HepG2 (cell line): ENCODE results near the gene TRAPPC5. TPM values are rescaled to one million over a fixed set of nuclear protein-coding genes. Genes with fewer than 3 reads are reported as not detected.
A peak's percentile ranks its signal among the peaks of the same experiment; 100 is the strongest.

Experiments used
- ELF3 ChIP-seq: IDR thresholded peaks from 2 replicates; pipeline ENCODE4 v1.6.1; 2016; ENCODE audit warnings: missing genetic modification reagents, missing compliant biosample characterization
- MAF1 ChIP-seq: sonication (generic); formaldehyde crosslinking; IDR thresholded peaks from 2 replicates; pipeline ENCODE4 v1.5.0; 2020; ENCODE audit warnings: missing genetic modification reagents, borderline replicate concordance
- MEIS2 ChIP-seq: sonication (generic); formaldehyde crosslinking; IDR thresholded peaks from 2 replicates; pipeline ENCODE4 v1.9.0; 2021; ENCODE audit warnings: mild to moderate bottlenecking, missing genetic modification reagents
- MYC ChIP-seq: sonication (generic); formaldehyde crosslinking; IDR thresholded peaks from 2 replicates; pipeline ENCODE4 v1.9.0; 2021; ENCODE audit warnings: missing genetic modification reagents, borderline replicate concordance
- PCBP2 ChIP-seq: fragments of 200-400 bp; formaldehyde crosslinking; optimal IDR thresholded peaks from 2 replicates; pipeline ENCODE3; 2018; ENCODE audit warnings: low read length, low read depth; ENCODE audit not compliant: poor library complexity, severe bottlenecking
- PPARG ChIP-seq: conservative IDR thresholded peaks from 2 replicates; pipeline ENCODE4 v1.6.1; 2016; ENCODE audit warnings: missing biosample characterization, missing genetic modification reagents
- ZNF446 ChIP-seq: sonication (generic); formaldehyde crosslinking; IDR thresholded peaks from 2 replicates; pipeline ENCODE4 v1.5.0; 2020; ENCODE audit warnings: mild to moderate bottlenecking, missing genetic modification reagents
- ZNF549 ChIP-seq: sonication (generic); formaldehyde crosslinking; IDR thresholded peaks from 2 replicates; pipeline ENCODE4 v1.5.0; 2020; ENCODE audit warnings: missing genetic modification reagents
- polyA plus RNA-seq, 8 experiments: library from polyadenylated mRNA; depleted of rRNA in 3 of 8; stranded (reverse) in 7 of 8; unstranded in 1 of 8; fragments of >200 nt; fragmentation: Illumina TruSeq in 4 of 8; extraction: Trizol in 4 of 8; gene quantifications; 2 replicates each; pipeline versions ENCODE4 v1.2.1 to v1.2.3, GENCODE V29; 2011 to 2016; ENCODE audit warnings: low read depth in 4 of 8, missing spikeins in 1 of 8, mixed read lengths in 1 of 8; ENCODE audit not compliant: insufficient read depth in 1 of 8
- total RNA-seq, 5 experiments: library from RNA; depleted of rRNA; stranded (reverse); fragments of >200 nt; fragmentation: Illumina TruSeq; extraction: Trizol; gene quantifications; 2 replicates each; pipeline ENCODE4 v1.2.3, GENCODE V29; 2016; ENCODE audit warnings: low read depth in 1 of 5
- TF ChIP-seq, protein P1 (sequence below): sonication (generic); formaldehyde crosslinking; conservative IDR thresholded peaks from 2 replicates; pipeline ENCODE4 v1.4.0; 2020; ENCODE audit warnings: missing genetic modification reagents
- TF ChIP-seq, protein P2 (sequence below): sonication (generic); formaldehyde crosslinking; IDR thresholded peaks from 2 replicates; pipeline ENCODE4 v1.8.0; 2022; ENCODE audit warnings: mild to moderate bottlenecking, missing genetic modification reagents; ENCODE audit not compliant: insufficient replicate concordance
- TF ChIP-seq, protein P3 (sequence below): sonication (generic); formaldehyde crosslinking; IDR thresholded peaks from one replicate; pipeline ENCODE4 v1.5.1; 2020; ENCODE audit warnings: mild to moderate bottlenecking, missing genetic modification reagents; ENCODE audit errors: not compliant biosample characterization
- TF ChIP-seq, protein P4 (sequence below), 2 experiments: sonication (generic) in 1 of 2; formaldehyde crosslinking in 1 of 2; IDR thresholded peaks; 2 replicates each; pipeline versions ENCODE4 v1.4.0 to v1.6.1; 2018 to 2020; ENCODE audit warnings: missing genetic modification reagents in 2 of 2, borderline replicate concordance in 1 of 2, low read depth in 1 of 2, mild to moderate bottlenecking in 1 of 2, missing biosample characterization in 1 of 2
- TF ChIP-seq, protein P5 (sequence below): sonication (generic); formaldehyde crosslinking; IDR thresholded peaks from 2 replicates; pipeline ENCODE4 v1.5.1; 2020; ENCODE audit warnings: missing genetic modification reagents, mild to moderate bottlenecking, borderline replicate concordance

The TRAPPC5 gene
- total and polyA plus RNA-seq, 2 of the 13 experiments (the other 11 are each of a cell fraction or from before 2014, with no cell fraction given), result 38.5 to 78.7 TPM

DNA sequence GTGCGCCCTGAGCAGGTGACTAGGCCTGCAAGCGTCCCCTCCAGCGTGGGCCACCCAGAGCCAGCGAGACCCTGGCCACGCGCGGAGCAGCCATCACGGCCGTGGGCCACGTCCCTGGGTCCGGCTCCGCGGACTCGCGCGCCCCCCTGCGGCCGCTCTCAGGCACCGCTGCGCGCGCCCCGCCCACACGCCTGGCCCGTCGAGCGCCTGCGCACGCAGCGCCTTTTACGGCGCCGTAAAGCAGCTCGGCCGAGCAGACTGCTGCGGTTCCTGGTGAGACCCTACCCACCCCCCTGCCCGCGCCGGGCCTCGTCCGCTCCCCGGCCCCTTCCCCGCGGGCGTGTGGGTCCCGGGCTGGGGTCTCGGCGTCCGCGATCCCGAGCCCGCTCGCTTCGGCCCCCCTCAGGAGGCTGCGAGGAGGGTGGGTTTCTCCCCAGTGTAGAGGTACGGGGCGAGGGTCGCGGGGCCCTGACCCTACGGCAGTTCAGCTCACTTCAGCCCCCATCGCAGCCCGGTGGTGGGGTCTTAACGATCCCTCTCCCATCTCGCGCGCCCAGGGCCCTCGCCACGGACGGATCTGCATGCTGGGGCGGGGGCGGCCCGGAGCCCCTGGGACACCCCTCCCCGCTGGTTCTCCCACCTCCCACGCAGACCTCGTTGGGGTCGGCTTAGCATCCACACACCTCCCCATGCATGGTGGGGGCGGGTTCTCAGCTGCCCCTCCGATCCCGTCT lies at the start of gene TRAPPC5 (continued):
- peak; percentile 61; the same call in 1 of the 2 replicates for TF ChIP-seq PPARG (CRISPR knock-in tag)
- TF ChIP-seq, protein P1, sequence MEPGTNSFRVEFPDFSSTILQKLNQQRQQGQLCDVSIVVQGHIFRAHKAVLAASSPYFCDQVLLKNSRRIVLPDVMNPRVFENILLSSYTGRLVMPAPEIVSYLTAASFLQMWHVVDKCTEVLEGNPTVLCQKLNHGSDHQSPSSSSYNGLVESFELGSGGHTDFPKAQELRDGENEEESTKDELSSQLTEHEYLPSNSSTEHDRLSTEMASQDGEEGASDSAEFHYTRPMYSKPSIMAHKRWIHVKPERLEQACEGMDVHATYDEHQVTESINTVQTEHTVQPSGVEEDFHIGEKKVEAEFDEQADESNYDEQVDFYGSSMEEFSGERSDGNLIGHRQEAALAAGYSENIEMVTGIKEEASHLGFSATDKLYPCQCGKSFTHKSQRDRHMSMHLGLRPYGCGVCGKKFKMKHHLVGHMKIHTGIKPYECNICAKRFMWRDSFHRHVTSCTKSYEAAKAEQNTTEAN (CRISPR knock-in tag), result 0 out of 2 replicates have a peak, but pooled peaks have one; percentile 50
- no peak for TF ChIP-seq ZNF549 (CRISPR knock-in tag)
- peak; percentile 45 for TF ChIP-seq MYC (CRISPR knock-in tag)
- TF ChIP-seq, protein P2, sequence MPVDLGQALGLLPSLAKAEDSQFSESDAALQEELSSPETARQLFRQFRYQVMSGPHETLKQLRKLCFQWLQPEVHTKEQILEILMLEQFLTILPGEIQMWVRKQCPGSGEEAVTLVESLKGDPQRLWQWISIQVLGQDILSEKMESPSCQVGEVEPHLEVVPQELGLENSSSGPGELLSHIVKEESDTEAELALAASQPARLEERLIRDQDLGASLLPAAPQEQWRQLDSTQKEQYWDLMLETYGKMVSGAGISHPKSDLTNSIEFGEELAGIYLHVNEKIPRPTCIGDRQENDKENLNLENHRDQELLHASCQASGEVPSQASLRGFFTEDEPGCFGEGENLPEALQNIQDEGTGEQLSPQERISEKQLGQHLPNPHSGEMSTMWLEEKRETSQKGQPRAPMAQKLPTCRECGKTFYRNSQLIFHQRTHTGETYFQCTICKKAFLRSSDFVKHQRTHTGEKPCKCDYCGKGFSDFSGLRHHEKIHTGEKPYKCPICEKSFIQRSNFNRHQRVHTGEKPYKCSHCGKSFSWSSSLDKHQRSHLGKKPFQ (CRISPR knock-in tag), result no peak
- no peak for TF ChIP-seq MAF1
- TF ChIP-seq, protein P3, sequence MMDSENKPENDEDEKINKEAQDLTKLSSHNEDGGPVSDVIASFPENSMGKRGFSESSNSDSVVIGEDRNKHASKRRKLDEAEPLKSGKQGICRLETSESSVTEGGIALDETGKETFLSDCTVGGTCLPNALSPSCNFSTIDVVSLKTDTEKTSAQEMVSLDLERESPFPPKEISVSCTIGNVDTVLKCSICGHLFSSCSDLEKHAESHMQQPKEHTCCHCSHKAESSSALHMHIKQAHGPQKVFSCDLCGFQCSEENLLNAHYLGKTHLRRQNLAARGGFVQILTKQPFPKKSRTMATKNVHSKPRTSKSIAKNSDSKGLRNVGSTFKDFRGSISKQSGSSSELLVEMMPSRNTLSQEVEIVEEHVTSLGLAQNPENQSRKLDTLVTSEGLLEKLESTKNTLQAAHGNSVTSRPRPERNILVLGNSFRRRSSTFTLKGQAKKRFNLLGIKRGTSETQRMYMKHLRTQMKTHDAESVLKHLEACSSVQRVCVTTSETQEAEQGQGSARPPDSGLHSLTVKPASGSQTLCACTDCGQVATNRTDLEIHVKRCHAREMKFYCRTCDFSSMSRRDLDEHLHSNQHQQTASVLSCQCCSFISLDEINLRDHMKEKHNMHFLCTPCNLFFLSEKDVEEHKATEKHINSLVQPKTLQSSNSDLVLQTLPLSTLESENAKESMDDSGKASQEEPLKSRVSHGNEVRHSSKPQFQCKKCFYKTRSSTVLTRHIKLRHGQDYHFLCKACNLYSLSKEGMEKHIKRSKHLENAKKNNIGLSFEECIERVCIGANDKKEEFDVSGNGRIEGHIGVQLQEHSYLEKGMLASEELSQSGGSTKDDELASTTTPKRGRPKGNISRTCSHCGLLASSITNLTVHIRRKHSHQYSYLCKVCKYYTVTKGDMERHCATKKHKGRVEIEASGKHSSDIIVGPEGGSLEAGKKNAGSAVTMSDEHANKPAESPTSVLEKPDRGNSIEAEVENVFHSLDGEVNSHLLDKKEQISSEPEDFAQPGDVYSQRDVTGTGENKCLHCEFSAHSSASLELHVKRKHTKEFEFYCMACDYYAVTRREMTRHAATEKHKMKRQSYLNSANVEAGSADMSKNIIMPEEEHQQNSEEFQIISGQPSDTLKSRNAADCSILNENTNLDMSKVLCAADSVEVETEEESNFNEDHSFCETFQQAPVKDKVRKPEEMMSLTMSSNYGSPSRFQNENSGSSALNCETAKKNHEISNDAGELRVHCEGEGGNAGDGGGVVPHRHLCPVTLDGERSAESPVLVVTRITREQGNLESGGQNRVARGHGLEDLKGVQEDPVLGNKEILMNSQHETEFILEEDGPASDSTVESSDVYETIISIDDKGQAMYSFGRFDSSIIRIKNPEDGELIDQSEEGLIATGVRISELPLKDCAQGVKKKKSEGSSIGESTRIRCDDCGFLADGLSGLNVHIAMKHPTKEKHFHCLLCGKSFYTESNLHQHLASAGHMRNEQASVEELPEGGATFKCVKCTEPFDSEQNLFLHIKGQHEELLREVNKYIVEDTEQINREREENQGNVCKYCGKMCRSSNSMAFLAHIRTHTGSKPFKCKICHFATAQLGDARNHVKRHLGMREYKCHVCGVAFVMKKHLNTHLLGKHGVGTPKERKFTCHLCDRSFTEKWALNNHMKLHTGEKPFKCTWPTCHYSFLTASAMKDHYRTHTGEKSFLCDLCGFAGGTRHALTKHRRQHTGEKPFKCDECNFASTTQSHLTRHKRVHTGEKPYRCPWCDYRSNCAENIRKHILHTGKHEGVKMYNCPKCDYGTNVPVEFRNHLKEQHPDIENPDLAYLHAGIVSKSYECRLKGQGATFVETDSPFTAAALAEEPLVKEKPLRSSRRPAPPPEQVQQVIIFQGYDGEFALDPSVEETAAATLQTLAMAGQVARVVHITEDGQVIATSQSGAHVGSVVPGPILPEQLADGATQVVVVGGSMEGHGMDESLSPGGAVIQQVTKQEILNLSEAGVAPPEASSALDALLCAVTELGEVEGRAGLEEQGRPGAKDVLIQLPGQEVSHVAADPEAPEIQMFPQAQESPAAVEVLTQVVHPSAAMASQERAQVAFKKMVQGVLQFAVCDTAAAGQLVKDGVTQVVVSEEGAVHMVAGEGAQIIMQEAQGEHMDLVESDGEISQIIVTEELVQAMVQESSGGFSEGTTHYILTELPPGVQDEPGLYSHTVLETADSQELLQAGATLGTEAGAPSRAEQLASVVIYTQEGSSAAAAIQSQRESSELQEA (CRISPR knock-in tag), result peak; percentile 14
- TF ChIP-seq, protein P4, sequence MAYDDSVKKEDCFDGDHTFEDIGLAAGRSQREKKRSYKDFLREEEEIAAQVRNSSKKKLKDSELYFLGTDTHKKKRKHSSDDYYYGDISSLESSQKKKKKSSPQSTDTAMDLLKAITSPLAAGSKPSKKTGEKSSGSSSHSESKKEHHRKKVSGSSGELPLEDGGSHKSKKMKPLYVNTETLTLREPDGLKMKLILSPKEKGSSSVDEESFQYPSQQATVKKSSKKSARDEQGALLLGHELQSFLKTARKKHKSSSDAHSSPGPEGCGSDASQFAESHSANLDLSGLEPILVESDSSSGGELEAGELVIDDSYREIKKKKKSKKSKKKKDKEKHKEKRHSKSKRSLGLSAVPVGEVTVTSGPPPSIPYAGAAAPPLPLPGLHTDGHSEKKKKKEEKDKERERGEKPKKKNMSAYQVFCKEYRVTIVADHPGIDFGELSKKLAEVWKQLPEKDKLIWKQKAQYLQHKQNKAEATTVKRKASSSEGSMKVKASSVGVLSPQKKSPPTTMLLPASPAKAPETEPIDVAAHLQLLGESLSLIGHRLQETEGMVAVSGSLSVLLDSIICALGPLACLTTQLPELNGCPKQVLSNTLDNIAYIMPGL (CRISPR knock-in tag; IDR thresholded peaks at IDR 0.05; ENCODE audit: borderline replicate concordance in 1 of 2, low read depth in 1 of 2), result peak; percentile 84 to 87; a peak in 3 of 4 replicates
- peak; percentile 48; the same call in 1 of the 2 replicates for TF ChIP-seq MEIS2 (CRISPR knock-in tag)
- TF ChIP-seq ELF3 (CRISPR knock-in tag), result peak; percentile 67
- TF ChIP-seq ZNF446, result peak; percentile 68; the same call in 1 of the 2 replicates
- no peak for TF ChIP-seq PCBP2
- TF ChIP-seq, protein P5, sequence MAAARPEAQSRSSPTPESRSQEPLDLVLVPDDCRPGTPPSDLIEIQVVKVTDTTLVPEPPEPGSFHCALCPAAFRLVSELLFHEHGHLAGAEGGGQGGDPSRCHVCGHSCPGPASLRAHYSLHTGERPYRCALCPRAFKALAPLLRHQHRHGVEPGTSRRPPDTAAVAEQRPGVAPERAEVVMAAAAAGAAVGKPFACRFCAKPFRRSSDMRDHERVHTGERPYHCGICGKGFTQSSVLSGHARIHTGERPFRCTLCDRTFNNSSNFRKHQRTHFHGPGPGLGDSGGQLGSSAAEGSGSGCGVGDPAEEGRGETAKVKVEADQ (CRISPR knock-in tag), result 0 out of 2 replicates have a peak, but pooled peaks have one; percentile 43
